Progenitor cell of endocrine pancreas (in vitro differentiated cells): ENCODE results near the gene HECW1. TPM values are rescaled to one million over a fixed set of nuclear protein-coding genes. Genes with fewer than 3 reads are reported as not detected.

Experiments
- DNase-seq: peaks from one replicate; pipeline ENCODE4 v3.0.0; 2021; ENCODE audit warnings: low spot score; ENCODE audit not compliant: unreplicated experiment
- H3K27ac Mint-ChIP-seq: 2 replicates; pipeline ENCODE4 v1.8.0; 2021; ENCODE audit warnings: mild to moderate bottlenecking, moderate library complexity, mixed read lengths
- H3K27me3 Mint-ChIP-seq: 2 replicates; pipeline ENCODE4 v1.8.0; 2021; ENCODE audit warnings: mixed read lengths
- H3K36me3 Mint-ChIP-seq: 2 replicates; pipeline ENCODE4 v1.8.0; 2022; ENCODE audit warnings: mixed read lengths; ENCODE audit not compliant: insufficient read depth
- H3K4me1 Mint-ChIP-seq: 2 replicates; pipeline ENCODE4 v1.8.0; 2021; ENCODE audit warnings: low read depth, mixed read lengths
- H3K4me3 Mint-ChIP-seq: 2 replicates; pipeline ENCODE4 v1.8.0; 2021; ENCODE audit warnings: low read depth, mild to moderate bottlenecking, moderate library complexity, mixed read lengths
- H3K9me3 Mint-ChIP-seq: 2 replicates; pipeline ENCODE4 v1.8.0; 2021; ENCODE audit warnings: low read depth, mixed read lengths
- CTCF ChIP-seq: fragments of 200-600 bp; sonication (generic); IDR thresholded peaks from one replicate; pipeline ENCODE4 v1.5.0; 2021; ENCODE audit warnings: antibody characterized with exemption, mild to moderate bottlenecking; ENCODE audit not compliant: unreplicated experiment
- total RNA-seq: library from RNA; stranded (reverse); gene quantifications from 2 replicates; pipeline ENCODE4 v1.2.1, GENCODE V29; 2021

The HECW1 gene
- total RNA-seq, 1 donor from 2014 or later: 0.50 TPM

- Mint-ChIP-seq H3K27me3 (peaks cover 3% of the 10 kb centered on the region), H3K4me1 (no peaks in the 10 kb centered on the region), H3K9me3 (no peaks in the 10 kb centered on the region), H3K4me3 (no peak overlapping the region), H3K27ac (no peak overlapping the region), H3K36me3 (no peaks in the 10 kb centered on the region)
- DNase-seq: no peak
- TF ChIP-seq CTCF: no peak
Observed at GRCh38 chr7:43470110-43470509, 357.7 kb downstream of the HECW1 start.

- H3K27ac Mint-ChIP-seq: peak overlapping the region; percentile 33
- peaks cover 7% of the 10 kb centered on the region for H3K9me3 Mint-ChIP-seq
- no peaks in the 10 kb centered on the region for H3K36me3 Mint-ChIP-seq
- DNase-seq: no peak
- H3K4me3 Mint-ChIP-seq: no peak overlapping the region
- no peaks in the 10 kb centered on the region for H3K27me3 Mint-ChIP-seq
- no peak for TF ChIP-seq CTCF
- peaks cover 8% of the 10 kb centered on the region for H3K4me1 Mint-ChIP-seq
Observed at GRCh38 chr7:43475983-43476382, 363.5 kb downstream of the HECW1 start.

DNA sequence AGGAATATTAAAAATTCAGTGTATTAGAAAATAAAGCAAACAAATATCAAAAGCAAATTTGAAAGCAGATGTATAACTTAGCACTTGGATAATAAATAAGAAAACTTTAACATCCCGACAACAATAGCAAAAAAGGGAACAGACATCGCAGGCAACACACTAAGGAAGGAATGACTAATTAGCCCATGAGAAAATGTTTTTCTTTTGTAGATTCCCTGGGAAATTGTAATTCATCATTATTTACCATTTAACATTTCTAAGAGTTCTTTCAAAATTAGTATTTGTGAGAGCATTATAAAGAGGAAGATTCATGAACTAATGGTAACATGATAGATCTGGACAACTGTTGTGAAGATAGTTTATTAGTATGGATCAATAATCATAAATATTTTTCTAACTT, 364.4 kb downstream of the HECW1 start:
- Mint-ChIP-seq H3K36me3 (no peaks in the 10 kb centered on the region), H3K4me3 (no peak overlapping the region), H3K4me1 (peaks cover 8% of the 10 kb centered on the region), H3K27me3 (no peaks in the 10 kb centered on the region), H3K27ac (no peak overlapping the region), H3K9me3 (peaks cover 7% of the 10 kb centered on the region)
- no peak for TF ChIP-seq CTCF
- no peak for DNase-seq

DNA sequence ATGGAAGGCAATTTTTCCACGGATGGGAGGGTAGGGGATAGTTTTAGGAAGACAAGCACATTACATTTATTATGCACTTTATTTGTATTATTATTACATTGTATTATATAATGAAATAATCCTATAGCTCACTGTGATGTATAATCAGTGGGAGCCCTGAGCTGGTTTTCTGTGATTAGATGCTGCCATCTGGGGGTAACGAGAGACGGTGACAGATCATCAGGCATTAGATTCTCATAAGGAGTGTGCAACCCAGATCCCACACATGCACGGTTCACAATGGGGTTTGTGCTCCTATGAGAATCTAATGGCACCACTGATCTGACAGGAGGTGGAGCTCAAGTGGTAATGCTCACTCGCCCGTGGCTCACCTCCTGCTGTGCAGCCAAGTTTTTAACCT, 366.6 kb downstream of the HECW1 start:
- no peaks in the 10 kb centered on the region for H3K36me3 Mint-ChIP-seq
- no peaks in the 10 kb centered on the region for H3K27me3 Mint-ChIP-seq
- no peak for TF ChIP-seq CTCF
- peaks cover 23% of the 10 kb centered on the region for H3K4me1 Mint-ChIP-seq
- no peak overlapping the region for H3K4me3 Mint-ChIP-seq
- H3K27ac Mint-ChIP-seq: no peak overlapping the region
- H3K9me3 Mint-ChIP-seq: peaks cover 7% of the 10 kb centered on the region
- DNase-seq: no peak

DNA sequence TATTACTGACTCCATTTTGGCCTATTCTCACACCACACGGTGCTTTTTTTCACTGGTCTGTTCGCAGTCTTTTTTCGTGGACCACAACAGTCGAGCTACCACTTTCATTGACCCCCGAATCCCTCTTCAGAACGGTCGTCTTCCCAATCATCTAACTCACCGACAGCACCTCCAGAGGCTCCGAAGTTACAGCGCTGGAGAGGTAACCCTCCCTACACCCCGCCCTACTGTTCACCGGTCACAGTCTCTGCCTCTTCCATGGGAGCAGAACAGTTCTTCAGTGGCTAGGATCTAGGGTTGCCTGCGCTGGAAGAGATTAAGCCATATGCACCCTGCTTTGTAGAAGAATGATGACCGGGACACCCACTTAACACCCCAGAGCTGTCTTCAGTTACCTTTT, 367.1 kb downstream of the HECW1 start:
- Mint-ChIP-seq H3K4me3 (no peak overlapping the region), H3K27ac (no peak overlapping the region), H3K4me1 (peaks cover 28% of the 10 kb centered on the region), H3K9me3 (peaks cover 7% of the 10 kb centered on the region), H3K27me3 (no peaks in the 10 kb centered on the region), H3K36me3 (no peaks in the 10 kb centered on the region)
- no peak for DNase-seq
- no peak for TF ChIP-seq CTCF

GRCh38 chr7:43480581-43480980, 368.1 kb downstream of the HECW1 start:
- H3K9me3 Mint-ChIP-seq: peaks cover 7% of the 10 kb centered on the region
- no peak for DNase-seq
- H3K27me3 Mint-ChIP-seq: no peaks in the 10 kb centered on the region
- no peak overlapping the region for H3K4me3 Mint-ChIP-seq
- peaks cover 38% of the 10 kb centered on the region for H3K4me1 Mint-ChIP-seq
- no peaks in the 10 kb centered on the region for H3K36me3 Mint-ChIP-seq
- no peak for TF ChIP-seq CTCF
- no peak overlapping the region for H3K27ac Mint-ChIP-seq
